HEK293T (cell line): ENCODE results near the gene SHC4.

Experiments
- ARNT ChIP-seq: fragments of 450-650 bp; IDR thresholded peaks from 2 replicates; pipeline ENCODE4 v1.6.1; 2017; ENCODE audit warnings: mild to moderate bottlenecking
- BHLHE40 ChIP-seq: fragments of 450-650 bp; IDR thresholded peaks from 2 replicates; pipeline ENCODE4 v1.6.1; 2016; ENCODE audit warnings: mild to moderate bottlenecking, moderate library complexity, borderline replicate concordance
- CTBP1 ChIP-seq: fragments of 450-650 bp; IDR thresholded peaks from 2 replicates; pipeline ENCODE4 v1.6.1; 2016; ENCODE audit warnings: borderline replicate concordance
- ELF4 ChIP-seq: fragments of 450-650 bp; IDR thresholded peaks from 2 replicates; pipeline ENCODE4 v1.6.1; 2017; ENCODE audit warnings: antibody characterized with exemption
- FOXA1 ChIP-seq: fragments of 450-650 bp; IDR thresholded peaks from 2 replicates; pipeline ENCODE4 v1.6.1; 2016; ENCODE audit warnings: mild to moderate bottlenecking
- FOXK2 ChIP-seq: fragments of 450-650 bp; IDR thresholded peaks from 2 replicates; pipeline ENCODE4 v1.6.1; 2016; ENCODE audit warnings: mild to moderate bottlenecking
- FOXM1 ChIP-seq: fragments of 450-650 bp; IDR thresholded peaks from 2 replicates; pipeline ENCODE4 v1.6.1; 2017; ENCODE audit warnings: mild to moderate bottlenecking, borderline replicate concordance
- NFRKB ChIP-seq: fragments of 450-650 bp; IDR thresholded peaks from 2 replicates; pipeline ENCODE4 v1.6.1; 2016; ENCODE audit warnings: mild to moderate bottlenecking, moderate library complexity
- SP1 ChIP-seq: fragments of 450-650 bp; IDR thresholded peaks from 2 replicates; pipeline ENCODE4 v1.6.1; 2017
- SUZ12 ChIP-seq: fragments of 450-650 bp; IDR thresholded peaks from 2 replicates; pipeline ENCODE4 v1.6.1; 2016; ENCODE audit warnings: mild to moderate bottlenecking
- TARDBP ChIP-seq: fragments of 450-650 bp; IDR thresholded peaks from 2 replicates; pipeline ENCODE4 v1.6.1; 2016
- ZNF384 ChIP-seq: fragments of 450-650 bp; IDR thresholded peaks from 2 replicates; pipeline ENCODE4 v1.6.1; 2016
- TF ChIP-seq, protein P1 (sequence below): fragments of 450-650 bp; IDR thresholded peaks from 2 replicates; pipeline ENCODE4 v1.6.1; 2016

DNA sequence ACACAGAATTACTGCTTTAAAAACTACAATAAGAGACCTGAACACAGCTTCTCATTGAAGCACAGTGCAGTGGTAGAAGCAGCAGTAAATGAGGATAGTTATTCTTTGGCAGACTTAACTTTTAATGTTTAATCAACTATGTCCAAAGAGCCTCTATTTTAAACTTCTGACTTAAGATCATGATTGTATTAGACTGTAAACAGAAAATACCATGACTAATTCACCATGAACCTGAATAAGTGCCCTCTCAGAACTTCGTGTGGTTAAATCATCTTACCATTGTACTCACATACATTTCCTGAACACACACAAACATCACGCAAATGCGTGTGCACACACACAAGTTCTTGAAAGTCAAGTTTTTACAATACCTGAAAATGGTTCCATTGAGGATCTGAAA lies 166.8 kb downstream of the SHC4 start:
- no peak for TF ChIP-seq SUZ12
- no peak for TF ChIP-seq SP1
- no peak for TF ChIP-seq FOXM1
- no peak for TF ChIP-seq FOXK2
- TF ChIP-seq, protein P1, sequence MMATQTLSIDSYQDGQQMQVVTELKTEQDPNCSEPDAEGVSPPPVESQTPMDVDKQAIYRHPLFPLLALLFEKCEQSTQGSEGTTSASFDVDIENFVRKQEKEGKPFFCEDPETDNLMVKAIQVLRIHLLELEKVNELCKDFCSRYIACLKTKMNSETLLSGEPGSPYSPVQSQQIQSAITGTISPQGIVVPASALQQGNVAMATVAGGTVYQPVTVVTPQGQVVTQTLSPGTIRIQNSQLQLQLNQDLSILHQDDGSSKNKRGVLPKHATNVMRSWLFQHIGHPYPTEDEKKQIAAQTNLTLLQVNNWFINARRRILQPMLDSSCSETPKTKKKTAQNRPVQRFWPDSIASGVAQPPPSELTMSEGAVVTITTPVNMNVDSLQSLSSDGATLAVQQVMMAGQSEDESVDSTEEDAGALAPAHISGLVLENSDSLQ = no peak
- no peak for TF ChIP-seq BHLHE40
- no peak for TF ChIP-seq TARDBP
- TF ChIP-seq NFRKB = no peak
- no peak for TF ChIP-seq ARNT
- no peak for TF ChIP-seq ELF4
- TF ChIP-seq CTBP1 = no peak
- TF ChIP-seq ZNF384 = no peak
- TF ChIP-seq FOXA1 = no peak
